ENCODE data around the gene PLAU.

The PLAU gene

GRCh38 chr10:73910401-73910763, 550 bp upstream of the PLAU start:
- peak overlapping the region; percentile 20 for H2BK12ac ChIP-seq (ENCODE audit: low read length)
- peaks cover 10% of the 10 kb centered on the region for H3K27me3 ChIP-seq (ENCODE audit: insufficient read depth, low read length)
- H3K18ac ChIP-seq (ENCODE audit: low read length): no peak overlapping the region
- H3K36me3 ChIP-seq (ENCODE audit: control insufficient read depth in 1 of 2, insufficient read depth in 2 of 2, low read length in 2 of 2): no peaks in the 10 kb centered on the region
- H2BK120ac ChIP-seq (ENCODE audit: insufficient read depth, low read length, poor library complexity): peak overlapping the region; percentile 24
- no peak overlapping the region for H4K12ac ChIP-seq (ENCODE audit: low read depth, low read length)
- H3K14ac ChIP-seq (ENCODE audit: low read length): peak overlapping the region; percentile 18
- peaks cover 18% of the 10 kb centered on the region for H3K79me1 ChIP-seq (ENCODE audit: low read length)
- H3K9me3 ChIP-seq (ENCODE audit: insufficient read depth, low read depth, low read length): peaks cover 2% of the 10 kb centered on the region
- H4K91ac ChIP-seq (ENCODE audit: low read depth, low read length): peak overlapping the region; percentile 52
- no CpG with 5 or more reads among the region's 9 CpGs for WGBS (ENCODE audit: extremely low coverage, insufficient coverage, insufficient read length)
- H2BK5ac ChIP-seq (ENCODE audit: low read depth, low read length, poor library complexity): no peak overlapping the region
- peak overlapping the region; percentile 63 for H3K4me2 ChIP-seq (ENCODE audit: low read length)
- no peak overlapping the region for H3K9ac ChIP-seq (ENCODE audit: low read length)
- H3K4ac ChIP-seq (ENCODE audit: low read depth, low read length): no peak overlapping the region
- peaks cover 19 to 33% of the 10 kb centered on the region in 2 experiments for H3K4me1 ChIP-seq (ENCODE audit: control insufficient read depth in 1 of 2, insufficient read depth in 2 of 2, low read length in 2 of 2)
- H3K27ac ChIP-seq (ENCODE audit: low read depth, low read length): no peak overlapping the region
- H2AK5ac ChIP-seq (ENCODE audit: low read length): no peak overlapping the region
- H3K79me2 ChIP-seq (ENCODE audit: control insufficient read depth, insufficient read depth, low read length, poor library complexity): no peaks in the 10 kb centered on the region
- no peak overlapping the region for H2AFZ ChIP-seq (ENCODE audit: insufficient read depth, low read length, poor library complexity)
- no peak overlapping the region for H3K23ac ChIP-seq (ENCODE audit: low read length)
- peak overlapping the region; percentile 25 for H4K8ac ChIP-seq (ENCODE audit: low read depth, low read length)
- no peak for DNase-seq
- H3K4me3 ChIP-seq (ENCODE audit: low read depth, low read length): no peak overlapping the region

DNA sequence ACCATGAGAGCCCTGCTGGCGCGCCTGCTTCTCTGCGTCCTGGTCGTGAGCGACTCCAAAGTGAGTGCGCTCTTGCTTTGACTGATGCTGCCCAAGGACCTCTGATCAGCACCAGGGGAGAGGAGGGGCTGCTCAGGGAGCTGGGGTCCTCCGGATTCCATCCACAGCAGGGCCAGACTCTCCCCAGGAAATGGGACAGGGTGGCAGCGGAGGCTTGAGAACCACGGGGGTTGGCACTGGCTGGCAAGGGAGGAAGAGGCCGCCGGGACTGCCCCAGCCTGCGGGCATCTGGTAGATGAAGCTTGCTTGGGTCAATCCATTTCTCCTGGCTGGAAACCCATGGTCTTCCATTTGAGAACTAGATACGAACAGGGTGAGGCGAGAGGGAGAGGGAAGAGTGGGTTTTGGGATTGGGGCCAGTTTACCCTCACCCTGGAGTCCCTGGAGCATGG, 647 bp downstream of the PLAU start:
- H3K14ac ChIP-seq (ENCODE audit: low read length): peak overlapping the region; percentile 42
- H2AK5ac ChIP-seq (ENCODE audit: low read length): no peak overlapping the region
- H3K9ac ChIP-seq (ENCODE audit: low read length): no peak overlapping the region
- H3K27me3 ChIP-seq (ENCODE audit: insufficient read depth, low read length): peaks cover 10% of the 10 kb centered on the region
- no peak overlapping the region for H3K23ac ChIP-seq (ENCODE audit: low read length)
- no peak overlapping the region for H2AFZ ChIP-seq (ENCODE audit: insufficient read depth, low read length, poor library complexity)
- no peak overlapping the region for H2BK120ac ChIP-seq (ENCODE audit: insufficient read depth, low read length, poor library complexity)
- WGBS (ENCODE audit: extremely low coverage, insufficient coverage, insufficient read length): no CpG with 5 or more reads among the region's 14 CpGs
- H3K4me2 ChIP-seq (ENCODE audit: low read length): peak overlapping the region; percentile 63
- peaks cover 19 to 30% of the 10 kb centered on the region in 2 experiments for H3K4me1 ChIP-seq (ENCODE audit: control insufficient read depth in 1 of 2, insufficient read depth in 2 of 2, low read length in 2 of 2)
- H2BK12ac ChIP-seq (ENCODE audit: low read length): peak overlapping the region; percentile 15
- H3K79me1 ChIP-seq (ENCODE audit: low read length): peaks cover 10% of the 10 kb centered on the region
- peaks cover 2% of the 10 kb centered on the region for H3K9me3 ChIP-seq (ENCODE audit: insufficient read depth, low read depth, low read length)
- H3K36me3 ChIP-seq (ENCODE audit: control insufficient read depth in 1 of 2, insufficient read depth in 2 of 2, low read length in 2 of 2): no peaks in the 10 kb centered on the region
- H3K4me3 ChIP-seq (ENCODE audit: low read depth, low read length): peak overlapping the region; percentile 65
- no peak overlapping the region for H3K4ac ChIP-seq (ENCODE audit: low read depth, low read length)
- H4K8ac ChIP-seq (ENCODE audit: low read depth, low read length): peak overlapping the region; percentile 19
- H2BK5ac ChIP-seq (ENCODE audit: low read depth, low read length, poor library complexity): no peak overlapping the region
- peak overlapping the region; percentile 25 for H3K18ac ChIP-seq (ENCODE audit: low read length)
- no peaks in the 10 kb centered on the region for H3K79me2 ChIP-seq (ENCODE audit: control insufficient read depth, insufficient read depth, low read length, poor library complexity)
- no peak for DNase-seq
- no peak overlapping the region for H4K91ac ChIP-seq (ENCODE audit: low read depth, low read length)
- no peak overlapping the region for H3K27ac ChIP-seq (ENCODE audit: low read depth, low read length)
- H4K12ac ChIP-seq (ENCODE audit: low read depth, low read length): no peak overlapping the region

DNA sequence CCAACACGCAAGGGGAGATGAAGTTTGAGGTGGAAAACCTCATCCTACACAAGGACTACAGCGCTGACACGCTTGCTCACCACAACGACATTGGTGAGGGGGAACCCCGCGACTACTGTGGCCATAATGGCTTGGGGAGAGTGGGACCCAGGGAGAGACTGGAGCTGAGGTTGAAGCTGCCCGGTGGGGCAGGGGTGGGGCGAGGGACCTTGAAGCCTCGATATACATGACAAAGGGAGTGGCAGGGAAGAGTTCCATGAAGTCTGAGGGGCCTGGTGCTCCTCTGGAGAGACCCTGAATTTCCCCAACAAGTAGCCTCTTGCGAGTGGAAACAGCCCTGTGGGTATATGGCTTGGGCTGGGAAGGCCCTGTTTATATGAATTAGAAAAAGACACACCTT, 3.1 kb downstream of the PLAU start:
- Histone ChIP-seq H4K8ac (ENCODE audit: low read depth, low read length) (no peak overlapping the region), H3K27me3 (ENCODE audit: insufficient read depth, low read length) (peaks cover 10% of the 10 kb centered on the region)

GRCh38 chr10:73915206-73915851, 4.4 kb downstream of the PLAU start:
- no peaks in the 10 kb centered on the region for H3K79me2 ChIP-seq (ENCODE audit: control insufficient read depth, insufficient read depth, low read length, poor library complexity)
- H3K23ac ChIP-seq (ENCODE audit: low read length): no peak overlapping the region
- H3K4me1 ChIP-seq (ENCODE audit: control insufficient read depth in 1 of 2, insufficient read depth in 2 of 2, low read length in 2 of 2): peaks cover 11 to 12% of the 10 kb centered on the region in 2 experiments
- no peak overlapping the region for H3K4me2 ChIP-seq (ENCODE audit: low read length)
- H4K8ac ChIP-seq (ENCODE audit: low read depth, low read length): no peak overlapping the region
- H3K14ac ChIP-seq (ENCODE audit: low read length): no peak overlapping the region
- H3K9me3 ChIP-seq (ENCODE audit: insufficient read depth, low read depth, low read length): peaks cover 2% of the 10 kb centered on the region
- no peak overlapping the region for H2AK5ac ChIP-seq (ENCODE audit: low read length)
- no peak overlapping the region for H2BK12ac ChIP-seq (ENCODE audit: low read length)
- no peak overlapping the region for H2AFZ ChIP-seq (ENCODE audit: insufficient read depth, low read length, poor library complexity)
- H2BK120ac ChIP-seq (ENCODE audit: insufficient read depth, low read length, poor library complexity): no peak overlapping the region
- H3K4me3 ChIP-seq (ENCODE audit: low read depth, low read length): no peak overlapping the region
- H3K36me3 ChIP-seq (ENCODE audit: control insufficient read depth in 1 of 2, insufficient read depth in 2 of 2, low read length in 2 of 2): no peaks in the 10 kb centered on the region
- H3K4ac ChIP-seq (ENCODE audit: low read depth, low read length): no peak overlapping the region
- WGBS (ENCODE audit: extremely low coverage, insufficient coverage, insufficient read length): no CpG with 5 or more reads among the region's 8 CpGs
- no peak overlapping the region for H4K91ac ChIP-seq (ENCODE audit: low read depth, low read length)
- peaks cover 4% of the 10 kb centered on the region for H3K79me1 ChIP-seq (ENCODE audit: low read length)
- no peak overlapping the region for H3K27ac ChIP-seq (ENCODE audit: low read depth, low read length)
- no peak overlapping the region for H2BK5ac ChIP-seq (ENCODE audit: low read depth, low read length, poor library complexity)
- H3K27me3 ChIP-seq (ENCODE audit: insufficient read depth, low read length): peaks cover 8% of the 10 kb centered on the region
- no peak overlapping the region for H3K18ac ChIP-seq (ENCODE audit: low read length)
- H3K9ac ChIP-seq (ENCODE audit: low read length): no peak overlapping the region
- peak in 1 of 2 donors; percentile 22 for DNase-seq
- no peak overlapping the region for H4K12ac ChIP-seq (ENCODE audit: low read depth, low read length)

More for the DNA sequence above, 3.1 kb downstream of the PLAU start:
- Histone ChIP-seq H3K4me2 (ENCODE audit: low read length) (no peak overlapping the region), H3K79me1 (ENCODE audit: low read length) (peaks cover 3% of the 10 kb centered on the region), H4K91ac (ENCODE audit: low read depth, low read length) (no peak overlapping the region), H3K79me2 (ENCODE audit: control insufficient read depth, insufficient read depth, low read length, poor library complexity) (no peaks in the 10 kb centered on the region), H2BK12ac (ENCODE audit: low read length) (no peak overlapping the region), H3K14ac (ENCODE audit: low read length) (no peak overlapping the region), H3K18ac (ENCODE audit: low read length) (no peak overlapping the region), H3K4me3 (ENCODE audit: low read depth, low read length) (no peak overlapping the region), H2AFZ (ENCODE audit: insufficient read depth, low read length, poor library complexity) (no peak overlapping the region), H2AK5ac (ENCODE audit: low read length) (no peak overlapping the region), H3K23ac (ENCODE audit: low read length) (no peak overlapping the region), H3K27ac (ENCODE audit: low read depth, low read length) (no peak overlapping the region), H3K36me3 (ENCODE audit: control insufficient read depth in 1 of 2, insufficient read depth in 2 of 2, low read length in 2 of 2) (no peaks in the 10 kb centered on the region), H4K12ac (ENCODE audit: low read depth, low read length) (no peak overlapping the region), H3K9ac (ENCODE audit: low read length) (no peak overlapping the region), H3K4ac (ENCODE audit: low read depth, low read length) (no peak overlapping the region), H3K9me3 (ENCODE audit: insufficient read depth, low read depth, low read length) (peaks cover 2% of the 10 kb centered on the region), H2BK5ac (ENCODE audit: low read depth, low read length, poor library complexity) (no peak overlapping the region), H3K4me1 (ENCODE audit: control insufficient read depth in 1 of 2, insufficient read depth in 2 of 2, low read length in 2 of 2) (peaks cover 14 to 17% of the 10 kb centered on the region in 2 experiments), H2BK120ac (ENCODE audit: insufficient read depth, low read length, poor library complexity) (no peak overlapping the region)
- no peak for DNase-seq
- WGBS (ENCODE audit: extremely low coverage, insufficient coverage, insufficient read length): no CpG with 5 or more reads among the region's 10 CpGs
